IPS-18c (cell line): ENCODE results near the gene STAP1.
"Not testable (repeated sequence)": the region's sequence is repeated elsewhere in the genome, so short reads cannot be mapped to it uniquely, and the experiment has no call there.

Experiments used
- H3K4me3 ChIP-seq: 2 replicates; pipeline ENCODE4 v1.7.0; 2013; ENCODE audit warnings: low read depth, mild to moderate bottlenecking, low read length, moderate library complexity; ENCODE audit not compliant: insufficient read depth
- H3K9me3 ChIP-seq: one replicate; pipeline ENCODE4 v1.6.1; 2013; ENCODE audit warnings: mild to moderate bottlenecking, low read length, moderate library complexity; ENCODE audit not compliant: control insufficient read depth, insufficient read depth

Gene STAP1

GRCh38 chr4:67558493-67558892 is at the start of gene STAP1:
Gene STAP1 (plus strand): TSS chr4:67558727. CDS start chr4:67558810, 83 bp downstream.
- H3K4me3 ChIP-seq: no peak within 1 kb of the TSS

GRCh38 chr4:67512501-67512900 is 46.0 kb upstream of the STAP1 start:
- H3K4me3 ChIP-seq: no peak overlapping the region
- no peaks in the 10 kb centered on the region for H3K9me3 ChIP-seq

More at GRCh38 chr4:67558493-67558892, at the start of gene STAP1:
- no peaks in the 10 kb centered on the region for H3K9me3 ChIP-seq

GRCh38 chr4:67520141-67520540 is 38.4 kb upstream of the STAP1 start:
- no peak overlapping the region for H3K4me3 ChIP-seq
- H3K9me3 ChIP-seq: no peaks in the 10 kb centered on the region

- Histone ChIP-seq H3K9me3 (no peaks in the 10 kb centered on the region), H3K4me3 (no peak overlapping the region)
Measured at GRCh38 chr4:67521506-67521905, 37.0 kb upstream of the STAP1 start.

GRCh38 chr4:67522230-67522629 is 36.3 kb upstream of the STAP1 start:
- no peaks in the 10 kb centered on the region for H3K9me3 ChIP-seq
- no peak overlapping the region for H3K4me3 ChIP-seq

GRCh38 chr4:67522851-67523671 is 35.5 kb upstream of the STAP1 start:
- Histone ChIP-seq H3K4me3 (no peak overlapping the region), H3K9me3 (no peaks in the 10 kb centered on the region)

- not testable (repeated sequence) for H3K4me3 ChIP-seq, H3K9me3 ChIP-seq
Measured at GRCh38 chr4:67524140-67524539, 34.4 kb upstream of the STAP1 start.

- H3K9me3 ChIP-seq: no peaks in the 10 kb centered on the region
- no peak overlapping the region for H3K4me3 ChIP-seq
Measured at GRCh38 chr4:67531379-67531962, 27.1 kb upstream of the STAP1 start.

GRCh38 chr4:67532397-67532796 is 26.1 kb upstream of the STAP1 start:
- not testable (repeated sequence) for H3K4me3 ChIP-seq, H3K9me3 ChIP-seq

- H3K4me3 ChIP-seq: no peak overlapping the region
- no peaks in the 10 kb centered on the region for H3K9me3 ChIP-seq
Measured at GRCh38 chr4:67533112-67533511, 25.4 kb upstream of the STAP1 start.

- H3K4me3 ChIP-seq: no peak overlapping the region
- peaks cover 3% of the 10 kb centered on the region for H3K9me3 ChIP-seq
Measured at GRCh38 chr4:67535280-67535840, 23.2 kb upstream of the STAP1 start.

GRCh38 chr4:67539830-67540229 is 18.7 kb upstream of the STAP1 start:
- peaks cover 3% of the 10 kb centered on the region for H3K9me3 ChIP-seq
- H3K4me3 ChIP-seq: no peak overlapping the region

- Histone ChIP-seq H3K4me3 (no peak overlapping the region), H3K9me3 (peaks cover 3% of the 10 kb centered on the region)
Measured at GRCh38 chr4:67542076-67542475, 16.5 kb upstream of the STAP1 start.

- H3K4me3 ChIP-seq: peak within 1 kb of the TSS; percentile 77
- no peaks in the 10 kb centered on the region for H3K9me3 ChIP-seq
Measured at GRCh38 chr4:67545199-67546003, 13.1 kb upstream of the STAP1 start, which contains the start of gene CENPC. Gene CENPC (minus strand): TSS chr4:67545503. CDS start chr4:67545355, 148 bp downstream.

GRCh38 chr4:67546004-67546356 is 12.5 kb upstream of the STAP1 start:
- Histone ChIP-seq H3K9me3 (no peaks in the 10 kb centered on the region), H3K4me3 (no peak overlapping the region; the same call in 1 of the 2 replicates)

GRCh38 chr4:67546971-67547370 is 11.6 kb upstream of the STAP1 start:
- no peak overlapping the region for H3K4me3 ChIP-seq
- no peaks in the 10 kb centered on the region for H3K9me3 ChIP-seq

- Histone ChIP-seq H3K9me3 (no peaks in the 10 kb centered on the region), H3K4me3 (no peak overlapping the region)
Measured at GRCh38 chr4:67549123-67549522, 9.4 kb upstream of the STAP1 start.
